ENCODE data around the gene ATP2A1.

ATP2A1 gene

DNA sequence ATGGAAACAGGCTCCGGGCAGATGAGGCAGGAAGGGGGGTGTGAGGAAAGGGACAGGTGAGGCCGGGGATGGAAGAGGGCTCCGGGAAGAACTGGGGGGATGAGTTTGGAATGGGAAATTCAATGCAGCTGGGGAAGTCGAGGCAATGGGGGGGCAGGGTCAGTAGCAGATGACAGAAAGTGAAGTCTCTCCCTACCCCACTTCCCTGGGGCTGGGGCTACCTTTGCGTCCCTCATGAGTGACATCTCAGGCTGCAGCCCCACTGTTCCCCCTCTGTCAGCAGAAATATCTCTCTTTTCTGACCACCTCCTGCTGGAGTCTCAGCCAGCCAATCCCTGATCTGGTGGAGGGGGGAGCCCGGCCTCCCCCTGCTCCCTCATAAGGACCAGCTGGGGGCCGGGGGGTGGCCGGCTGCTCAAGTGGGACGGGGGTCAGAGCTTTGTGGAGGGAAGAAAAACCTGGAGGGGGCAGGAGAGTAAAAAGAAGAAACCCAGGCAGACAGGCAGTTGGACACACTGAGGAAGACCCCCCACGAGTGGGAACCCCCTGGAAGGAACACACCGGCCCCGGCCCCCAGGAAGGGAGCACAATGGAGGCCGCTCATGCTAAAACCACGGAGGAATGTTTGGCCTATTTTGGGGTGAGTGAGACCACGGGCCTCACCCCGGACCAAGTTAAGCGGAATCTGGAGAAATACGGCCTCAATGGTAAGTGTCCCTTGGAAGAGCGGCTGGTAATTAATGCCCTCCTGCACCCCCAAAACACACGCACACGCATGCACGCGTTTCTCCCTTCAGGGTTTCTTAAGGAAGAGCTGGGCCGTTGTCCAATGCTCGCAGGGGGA is at the start of gene ATP2A1:
ATP2A1 (plus strand) TSS at position 406 of the 844 bp plus-strand sequence; CDS start at position 590, 184 bp downstream.
- TF ChIP-seq, protein P1, sequence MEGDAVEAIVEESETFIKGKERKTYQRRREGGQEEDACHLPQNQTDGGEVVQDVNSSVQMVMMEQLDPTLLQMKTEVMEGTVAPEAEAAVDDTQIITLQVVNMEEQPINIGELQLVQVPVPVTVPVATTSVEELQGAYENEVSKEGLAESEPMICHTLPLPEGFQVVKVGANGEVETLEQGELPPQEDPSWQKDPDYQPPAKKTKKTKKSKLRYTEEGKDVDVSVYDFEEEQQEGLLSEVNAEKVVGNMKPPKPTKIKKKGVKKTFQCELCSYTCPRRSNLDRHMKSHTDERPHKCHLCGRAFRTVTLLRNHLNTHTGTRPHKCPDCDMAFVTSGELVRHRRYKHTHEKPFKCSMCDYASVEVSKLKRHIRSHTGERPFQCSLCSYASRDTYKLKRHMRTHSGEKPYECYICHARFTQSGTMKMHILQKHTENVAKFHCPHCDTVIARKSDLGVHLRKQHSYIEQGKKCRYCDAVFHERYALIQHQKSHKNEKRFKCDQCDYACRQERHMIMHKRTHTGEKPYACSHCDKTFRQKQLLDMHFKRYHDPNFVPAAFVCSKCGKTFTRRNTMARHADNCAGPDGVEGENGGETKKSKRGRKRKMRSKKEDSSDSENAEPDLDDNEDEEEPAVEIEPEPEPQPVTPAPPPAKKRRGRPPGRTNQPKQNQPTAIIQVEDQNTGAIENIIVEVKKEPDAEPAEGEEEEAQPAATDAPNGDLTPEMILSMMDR (conservative IDR thresholded peaks at IDR 0.05; ENCODE audit: low read length), result no peak
- no peak for DNase-seq (ENCODE audit: low read depth)
- H3K4me3 ChIP-seq (ENCODE audit: low read length), result peak within 1 kb of the TSS; percentile 77

DNA sequence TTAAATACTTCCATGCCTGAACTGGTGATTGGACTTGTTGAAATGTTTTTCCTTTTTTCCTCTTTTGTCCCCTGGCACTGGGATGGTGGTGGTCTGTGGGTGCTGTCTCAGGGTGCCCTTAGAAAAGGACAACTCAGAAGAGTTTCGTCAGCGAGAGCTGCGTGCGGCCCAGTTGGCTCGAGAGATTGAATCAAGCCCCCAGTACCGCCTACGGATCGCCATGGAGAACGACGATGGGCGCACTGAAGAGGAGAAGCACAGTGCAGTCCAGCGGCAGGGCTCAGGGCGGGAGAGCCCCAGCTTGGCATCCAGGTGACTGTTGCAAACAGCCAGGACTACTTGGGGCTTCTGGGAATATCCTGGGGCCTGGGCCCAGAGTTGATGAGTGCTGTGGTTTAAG is 48.5 kb upstream of the ATP2A1 start:
- no peak overlapping the region for H3K4me3 ChIP-seq (ENCODE audit: low read length)
- TF ChIP-seq, protein P1 (conservative IDR thresholded peaks at IDR 0.05; ENCODE audit: low read length), result no peak
- DNase-seq (ENCODE audit: low read depth), result no peak

DNA sequence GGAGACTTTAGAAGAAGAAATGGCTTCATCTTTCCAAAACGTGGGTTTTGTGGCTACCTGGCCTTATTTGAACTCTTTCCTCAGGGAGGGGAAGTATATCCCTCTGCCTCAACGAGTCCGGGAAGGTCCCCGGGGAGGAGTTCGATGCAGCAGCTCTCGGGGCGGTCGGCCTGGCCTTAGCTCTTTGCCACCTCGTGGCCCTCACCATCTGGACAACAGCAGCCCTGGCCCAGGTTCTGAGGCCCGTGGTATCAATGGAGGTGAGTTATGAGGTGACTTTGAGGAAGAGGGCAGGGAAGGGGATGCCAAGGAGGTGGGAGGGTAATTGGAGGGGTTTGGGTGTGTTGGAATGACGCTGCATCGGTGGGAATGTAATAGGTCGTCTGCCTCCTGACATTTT is 47.8 kb upstream of the ATP2A1 start:
- TF ChIP-seq, protein P1 (conservative IDR thresholded peaks at IDR 0.05; ENCODE audit: low read length), result no peak
- no peak for DNase-seq (ENCODE audit: low read depth)
- no peak overlapping the region for H3K4me3 ChIP-seq (ENCODE audit: low read length)

DNA sequence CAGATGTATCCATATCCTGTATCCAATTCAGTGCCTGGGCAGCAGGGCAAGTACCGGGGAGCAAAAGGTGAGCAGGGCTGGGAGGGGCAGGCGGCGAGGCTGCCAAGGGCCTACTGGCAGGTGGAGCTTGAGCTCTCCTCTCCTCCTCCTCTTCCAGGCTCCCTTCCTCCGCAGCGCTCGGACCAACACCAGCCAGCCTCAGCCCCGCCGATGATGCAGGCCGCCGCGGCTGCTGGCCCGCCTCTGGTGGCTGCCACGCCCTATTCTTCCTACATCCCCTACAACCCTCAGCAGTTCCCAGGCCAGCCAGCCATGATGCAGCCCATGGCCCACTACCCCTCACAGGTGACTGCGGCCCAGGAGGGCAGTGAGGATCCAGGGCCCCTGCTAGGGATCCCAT is 43.9 kb upstream of the ATP2A1 start:
- H3K4me3 ChIP-seq (ENCODE audit: low read length), result no peak overlapping the region
- DNase-seq (ENCODE audit: low read depth), result no peak
- TF ChIP-seq, protein P1 (conservative IDR thresholded peaks at IDR 0.05; ENCODE audit: low read length), result no peak

DNA sequence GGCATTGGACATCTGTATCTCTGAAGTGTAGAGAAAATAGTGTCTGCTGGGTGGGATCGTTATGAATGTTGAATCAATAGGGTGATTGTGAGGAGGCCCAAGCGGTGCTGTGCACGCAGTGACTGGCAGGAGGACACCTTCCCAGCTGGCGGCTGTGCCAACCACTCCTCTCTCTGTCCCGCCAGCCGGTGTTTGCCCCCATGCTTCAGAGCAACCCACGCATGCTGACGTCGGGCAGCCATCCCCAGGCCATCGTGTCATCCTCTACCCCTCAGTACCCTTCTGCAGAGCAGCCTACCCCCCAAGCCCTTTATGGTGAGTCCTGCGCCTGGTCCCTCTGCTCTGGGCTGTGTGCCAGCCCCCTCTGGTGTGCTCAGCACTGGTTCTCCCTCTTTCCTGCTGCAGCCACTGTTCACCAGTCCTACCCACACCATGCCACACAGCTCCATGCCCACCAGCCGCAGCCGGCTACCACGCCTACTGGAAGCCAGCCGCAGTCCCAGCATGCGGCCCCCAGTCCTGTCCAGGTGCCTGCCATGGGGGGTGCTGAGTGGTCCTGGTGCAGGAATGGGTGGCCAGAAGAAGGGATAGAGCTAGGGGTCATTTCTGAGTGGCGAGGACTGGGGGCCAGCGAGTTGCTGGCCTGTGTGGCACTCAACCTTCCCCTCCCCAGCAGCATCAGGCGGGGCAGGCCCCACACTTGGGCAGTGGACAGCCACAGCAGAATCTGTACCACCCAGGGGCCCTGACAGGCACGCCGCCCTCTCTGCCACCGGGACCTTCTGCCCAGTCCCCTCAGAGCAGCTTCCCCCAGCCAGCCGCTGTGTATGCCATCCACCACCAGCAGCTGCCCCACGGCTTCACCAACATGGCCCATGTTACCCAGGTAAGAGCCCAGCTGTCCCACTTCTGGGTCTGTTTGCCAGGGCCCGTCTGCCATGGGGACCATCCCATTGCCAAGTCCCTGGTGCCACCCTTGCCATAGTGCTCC is 43.1 kb upstream of the ATP2A1 start:
- TF ChIP-seq, protein P1 (conservative IDR thresholded peaks at IDR 0.05; ENCODE audit: low read length), result no peak
- H3K4me3 ChIP-seq (ENCODE audit: low read length), result no peak overlapping the region
- no peak for DNase-seq (ENCODE audit: low read depth)

DNA sequence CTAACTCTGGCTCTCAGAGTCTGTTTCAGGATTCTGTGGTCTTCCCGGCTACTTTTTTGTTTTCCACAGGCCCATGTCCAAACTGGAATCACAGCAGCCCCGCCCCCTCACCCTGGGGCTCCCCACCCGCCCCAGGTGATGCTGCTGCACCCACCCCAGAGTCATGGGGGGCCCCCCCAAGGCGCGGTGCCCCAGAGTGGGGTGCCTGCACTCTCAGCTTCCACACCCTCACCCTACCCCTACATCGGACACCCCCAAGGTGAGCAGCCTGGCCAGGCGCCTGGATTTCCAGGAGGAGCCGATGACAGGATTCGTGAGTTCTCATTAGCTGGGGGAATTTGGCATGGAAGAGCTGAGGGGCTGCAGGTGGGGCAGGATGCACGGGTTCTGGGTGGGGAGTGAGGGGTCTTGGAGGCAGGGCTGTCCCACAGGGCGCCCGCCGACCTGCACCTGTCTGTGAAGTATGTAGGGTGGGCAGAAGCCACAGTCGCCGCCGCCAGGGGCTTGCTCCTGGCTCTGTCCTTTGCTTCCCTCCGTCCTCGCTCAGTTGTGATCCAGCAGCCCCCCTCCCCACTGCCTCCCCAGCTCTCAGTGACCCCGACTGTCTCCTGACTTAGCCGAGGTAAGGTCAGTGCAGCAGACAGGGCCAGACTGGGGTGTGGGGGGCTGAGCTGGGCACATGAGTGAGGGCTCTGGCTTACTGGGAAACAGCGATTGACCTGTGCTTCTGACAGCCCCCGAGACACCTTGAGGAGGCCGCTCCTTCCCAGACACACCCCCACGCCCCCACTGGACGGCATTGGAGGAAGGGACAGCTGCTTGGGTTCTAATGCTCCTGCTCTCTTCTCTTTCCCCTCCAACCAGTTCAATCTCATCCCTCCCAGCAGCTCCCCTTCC is 42.2 kb upstream of the ATP2A1 start:
- no peak for DNase-seq (ENCODE audit: low read depth)
- H3K4me3 ChIP-seq (ENCODE audit: low read length), result no peak overlapping the region
- TF ChIP-seq, protein P1 (conservative IDR thresholded peaks at IDR 0.05; ENCODE audit: low read length), result no peak

Data from AG10803 (cell line).